Astrocyte (in vitro differentiated cells and primary cell): ENCODE data around the gene OTOGL. TPM values are rescaled to one million over a fixed set of nuclear protein-coding genes. Genes with fewer than 3 reads are reported as not detected.

ENCODE experiments used
- DNase-seq: peaks from one replicate; pipeline ENCODE4 v3.0.0-alpha.2; 2010; ENCODE audit warnings: low read depth
- FAIRE-seq: peaks from 2 replicates; lab custom pipeline; 2011; peaks lifted over from hg19 to GRCh38; lab: Jason Lieb, UNC
- H2AFZ ChIP-seq: 2 replicates; pipeline ENCODE4 v1.6.0; 2012; ENCODE audit warnings: low read depth, low read length, inconsistent platforms
- H3K27ac ChIP-seq: 2 replicates; pipeline ENCODE4 v1.5.1; 2011; ENCODE audit warnings: low read depth, low read length, inconsistent platforms
- H3K27me3 ChIP-seq: 2 replicates; pipeline ENCODE4 v1.6.0; 2011; ENCODE audit warnings: low read length, inconsistent platforms; ENCODE audit not compliant: insufficient read depth
- H3K36me3 ChIP-seq: 2 replicates; pipeline ENCODE4 v1.5.1; 2011; ENCODE audit warnings: low read length, inconsistent platforms; ENCODE audit not compliant: insufficient read depth
- H3K4me1 ChIP-seq: 2 replicates; pipeline ENCODE4 v1.5.1; 2011; ENCODE audit warnings: low read length, inconsistent platforms; ENCODE audit not compliant: insufficient read depth
- H3K4me2 ChIP-seq: 2 replicates; pipeline ENCODE4 v1.6.0; 2012; ENCODE audit warnings: low read length, inconsistent platforms
- H3K4me3 ChIP-seq: 2 replicates; pipeline ENCODE4 v1.5.1; 2011; ENCODE audit warnings: low read depth, mild to moderate bottlenecking, low read length, inconsistent platforms; ENCODE audit not compliant: insufficient read depth
- H3K79me2 ChIP-seq: 2 replicates; pipeline ENCODE4 v1.6.0; 2012; ENCODE audit warnings: mild to moderate bottlenecking, low read length, inconsistent platforms; ENCODE audit not compliant: insufficient read depth
- H3K9ac ChIP-seq: 2 replicates; pipeline ENCODE4 v1.6.0; 2012; ENCODE audit warnings: mild to moderate bottlenecking, low read length, inconsistent platforms
- H3K9me3 ChIP-seq: 2 replicates; pipeline ENCODE4 v1.5.1; 2012; ENCODE audit warnings: low read depth, mild to moderate bottlenecking, low read length, inconsistent platforms; ENCODE audit not compliant: insufficient read depth
- H4K20me1 ChIP-seq: 2 replicates; pipeline ENCODE4 v1.6.0; 2012; ENCODE audit warnings: low read length, inconsistent platforms; ENCODE audit not compliant: insufficient read depth
- H3K27ac Mint-ChIP-seq: one replicate; pipeline ENCODE4 v1.8.0; 2021; ENCODE audit warnings: mild to moderate bottlenecking, mixed read lengths; ENCODE audit not compliant: unreplicated experiment
- H3K27me3 Mint-ChIP-seq: one replicate; pipeline ENCODE4 v1.8.0; 2021; ENCODE audit warnings: low read depth, mixed read lengths; ENCODE audit not compliant: unreplicated experiment
- H3K36me3 Mint-ChIP-seq: one replicate; pipeline ENCODE4 v1.8.0; 2021; ENCODE audit warnings: low read depth, mixed read lengths; ENCODE audit not compliant: unreplicated experiment
- H3K4me1 Mint-ChIP-seq: one replicate; pipeline ENCODE4 v1.8.0; 2021; ENCODE audit warnings: low read depth, mixed read lengths; ENCODE audit not compliant: unreplicated experiment
- H3K4me3 Mint-ChIP-seq: one replicate; pipeline ENCODE4 v1.8.0; 2021; ENCODE audit warnings: mild to moderate bottlenecking, moderate library complexity, mixed read lengths; ENCODE audit not compliant: unreplicated experiment
- H3K9me3 Mint-ChIP-seq: one replicate; pipeline ENCODE4 v1.8.0; 2021; ENCODE audit warnings: mild to moderate bottlenecking, mixed read lengths; ENCODE audit not compliant: unreplicated experiment
- EZH2 ChIP-seq: IDR thresholded peaks from 2 replicates; pipeline ENCODE4 v1.6.1; 2012; ENCODE audit warnings: mild to moderate bottlenecking, low read length, inconsistent platforms; ENCODE audit not compliant: insufficient read depth
- total RNA-seq: library from RNA; stranded (reverse); gene quantifications from 2 replicates; pipeline ENCODE4 v1.2.1, GENCODE V29; 2021
- TF ChIP-seq, protein P1 (sequence below): IDR thresholded peaks from 2 replicates; pipeline ENCODE4 v1.5.1; 2011; ENCODE audit warnings: low read depth, mild to moderate bottlenecking, inconsistent platforms, low read length, moderate library complexity; ENCODE audit not compliant: insufficient read depth

Gene OTOGL
- total RNA-seq, 1 donor from 2014 or later = 0.16 TPM

DNA sequence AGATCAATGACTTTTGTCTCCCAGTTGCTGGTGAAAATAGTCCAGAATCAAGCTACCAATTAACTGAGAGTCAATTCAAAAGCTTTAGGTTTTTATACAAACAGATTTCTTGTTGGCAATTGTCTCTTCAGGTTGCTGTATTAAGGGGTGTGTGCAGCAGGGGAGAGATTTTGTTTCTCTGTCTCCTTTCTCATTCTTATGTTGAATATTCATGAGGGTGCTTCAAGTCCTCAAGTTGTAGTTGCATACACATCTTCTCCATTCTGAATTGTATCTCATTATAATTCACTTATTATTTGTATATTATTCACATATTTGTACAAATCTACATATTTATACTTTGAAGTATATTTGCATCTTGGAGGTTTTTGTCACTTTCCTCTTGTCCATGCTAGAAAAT, 218.0 kb downstream of the OTOGL start:
- Mint-ChIP-seq H3K4me3 (no peak overlapping the region), H3K9me3 (no peaks in the 10 kb centered on the region), H3K4me1 (peaks cover 15% of the 10 kb centered on the region), H3K27ac (no peak overlapping the region), H3K36me3 (no peaks in the 10 kb centered on the region), H3K27me3 (no peaks in the 10 kb centered on the region)
- no peaks in the 10 kb centered on the region for H3K27me3 ChIP-seq
- DNase-seq = no peak
- no peaks in the 10 kb centered on the region for H4K20me1 ChIP-seq
- no peak overlapping the region for H3K27ac ChIP-seq
- no peak overlapping the region for H2AFZ ChIP-seq
- no peaks in the 10 kb centered on the region for H3K9me3 ChIP-seq
- H3K36me3 ChIP-seq = no peaks in the 10 kb centered on the region
- no peak overlapping the region for H3K4me3 ChIP-seq
- H3K4me1 ChIP-seq = no peaks in the 10 kb centered on the region
- no peak overlapping the region for H3K4me2 ChIP-seq
- no peak for TF ChIP-seq EZH2
- TF ChIP-seq, protein P1, sequence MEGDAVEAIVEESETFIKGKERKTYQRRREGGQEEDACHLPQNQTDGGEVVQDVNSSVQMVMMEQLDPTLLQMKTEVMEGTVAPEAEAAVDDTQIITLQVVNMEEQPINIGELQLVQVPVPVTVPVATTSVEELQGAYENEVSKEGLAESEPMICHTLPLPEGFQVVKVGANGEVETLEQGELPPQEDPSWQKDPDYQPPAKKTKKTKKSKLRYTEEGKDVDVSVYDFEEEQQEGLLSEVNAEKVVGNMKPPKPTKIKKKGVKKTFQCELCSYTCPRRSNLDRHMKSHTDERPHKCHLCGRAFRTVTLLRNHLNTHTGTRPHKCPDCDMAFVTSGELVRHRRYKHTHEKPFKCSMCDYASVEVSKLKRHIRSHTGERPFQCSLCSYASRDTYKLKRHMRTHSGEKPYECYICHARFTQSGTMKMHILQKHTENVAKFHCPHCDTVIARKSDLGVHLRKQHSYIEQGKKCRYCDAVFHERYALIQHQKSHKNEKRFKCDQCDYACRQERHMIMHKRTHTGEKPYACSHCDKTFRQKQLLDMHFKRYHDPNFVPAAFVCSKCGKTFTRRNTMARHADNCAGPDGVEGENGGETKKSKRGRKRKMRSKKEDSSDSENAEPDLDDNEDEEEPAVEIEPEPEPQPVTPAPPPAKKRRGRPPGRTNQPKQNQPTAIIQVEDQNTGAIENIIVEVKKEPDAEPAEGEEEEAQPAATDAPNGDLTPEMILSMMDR = no peak
- no peak for FAIRE-seq
- H3K9ac ChIP-seq = no peak overlapping the region
- no peaks in the 10 kb centered on the region for H3K79me2 ChIP-seq

DNA sequence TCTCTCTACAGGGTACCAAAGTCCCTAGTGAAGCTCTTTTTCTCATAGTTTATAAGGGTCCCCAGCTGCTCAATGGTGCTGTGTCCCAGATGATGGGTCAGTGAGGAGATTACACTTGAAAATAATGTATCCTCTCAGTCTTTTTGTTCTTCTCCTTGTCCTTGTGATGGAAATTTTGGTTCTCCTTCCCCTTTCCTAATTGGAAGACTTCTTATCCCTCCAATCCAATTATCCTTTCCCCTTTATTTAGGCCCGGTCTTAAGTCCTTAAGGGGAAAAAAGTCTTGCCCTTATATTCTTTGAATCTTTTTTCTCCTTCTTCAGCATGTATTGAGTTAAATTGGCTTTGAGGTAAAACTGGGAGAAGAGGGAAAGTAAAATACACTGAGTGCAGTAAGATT, 218.6 kb downstream of the OTOGL start:
- H3K27ac ChIP-seq = no peak overlapping the region
- H3K36me3 ChIP-seq = no peaks in the 10 kb centered on the region
- no peaks in the 10 kb centered on the region for H3K27me3 Mint-ChIP-seq
- no peak for DNase-seq
- TF ChIP-seq EZH2 = no peak
- TF ChIP-seq, protein P1 = no peak
- H3K4me3 Mint-ChIP-seq = no peak overlapping the region
- no peaks in the 10 kb centered on the region for H3K79me2 ChIP-seq
- H3K9ac ChIP-seq = no peak overlapping the region
- H3K9me3 ChIP-seq = no peaks in the 10 kb centered on the region
- H4K20me1 ChIP-seq = no peaks in the 10 kb centered on the region
- no peaks in the 10 kb centered on the region for H3K9me3 Mint-ChIP-seq
- peaks cover 15% of the 10 kb centered on the region for H3K4me1 Mint-ChIP-seq
- FAIRE-seq = no peak
- H3K4me2 ChIP-seq = no peak overlapping the region
- H3K27me3 ChIP-seq = no peaks in the 10 kb centered on the region
- no peak overlapping the region for H2AFZ ChIP-seq
- no peak overlapping the region for H3K27ac Mint-ChIP-seq
- no peaks in the 10 kb centered on the region for H3K4me1 ChIP-seq
- H3K4me3 ChIP-seq = no peak overlapping the region
- H3K36me3 Mint-ChIP-seq = no peaks in the 10 kb centered on the region

DNA sequence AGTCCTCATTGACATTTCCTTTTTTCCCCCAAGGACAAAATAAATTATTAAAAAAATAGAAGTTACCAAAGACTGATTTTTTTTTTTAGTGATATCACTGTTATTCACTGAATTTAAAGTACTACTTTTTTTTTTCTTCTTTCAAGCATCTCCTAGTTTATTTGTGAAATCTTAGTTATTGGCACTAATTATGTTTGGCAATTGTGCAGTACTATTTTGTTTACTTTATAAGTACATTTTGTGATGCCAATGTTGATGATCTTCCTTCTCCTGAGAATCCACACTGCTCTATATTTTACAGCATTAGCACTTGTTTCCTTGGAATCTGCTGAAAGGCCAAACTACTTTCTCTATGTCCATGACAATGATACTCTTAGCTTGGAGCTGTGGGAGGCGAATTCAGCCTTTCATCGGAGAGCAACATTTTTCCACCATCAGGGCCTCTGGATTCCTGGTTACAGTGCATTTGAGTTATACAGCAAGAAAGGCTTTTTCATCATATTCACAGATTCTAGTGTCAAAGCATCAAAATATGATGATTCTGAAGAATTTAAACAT, 220.9 kb downstream of the OTOGL start:
- H4K20me1 ChIP-seq = no peaks in the 10 kb centered on the region
- no peaks in the 10 kb centered on the region for H3K27me3 ChIP-seq
- FAIRE-seq = no peak
- no peak overlapping the region for H2AFZ ChIP-seq
- TF ChIP-seq, protein P1 = no peak
- no peak for TF ChIP-seq EZH2
- H3K36me3 ChIP-seq = no peaks in the 10 kb centered on the region
- H3K9ac ChIP-seq = no peak overlapping the region
- H3K4me3 ChIP-seq = no peak overlapping the region
- no peak for DNase-seq
- no peaks in the 10 kb centered on the region for H3K4me1 ChIP-seq
- H3K9me3 Mint-ChIP-seq = no peaks in the 10 kb centered on the region
- no peak overlapping the region for H3K4me2 ChIP-seq
- H3K36me3 Mint-ChIP-seq = no peaks in the 10 kb centered on the region
- peaks cover 11% of the 10 kb centered on the region for H3K4me1 Mint-ChIP-seq
- no peak overlapping the region for H3K27ac ChIP-seq
- H3K79me2 ChIP-seq = no peaks in the 10 kb centered on the region
- H3K4me3 Mint-ChIP-seq = no peak overlapping the region
- H3K9me3 ChIP-seq = no peaks in the 10 kb centered on the region
- no peaks in the 10 kb centered on the region for H3K27me3 Mint-ChIP-seq
- no peak overlapping the region for H3K27ac Mint-ChIP-seq
